Endothelial cell of umbilical vein (primary cell): ENCODE measurements around the gene PLBD2. TPM values are rescaled to one million over a fixed set of nuclear protein-coding genes. Genes with fewer than 3 reads are reported as not detected.

Experiments
- BruUV-seq: library from RNA; stranded (reverse); fragments of 400-500 nt; replicated peaks from 2 replicates; lab custom pipeline; 2021; lab: Mats Ljungman, UMichigan
- CTCF ChIA-PET: fragments of 300-600, 350-600 bp; sonication (Branson Sonifier 250); formaldehyde crosslinking; loops from one replicate; lab custom pipeline; 2021; ENCODE audit warnings: antibody characterized with exemption, inconsistent platforms; lab: Charles Lee
- POLR2A ChIA-PET: fragments of 300-600, 350-600 bp; sonication (Branson Sonifier 250); formaldehyde crosslinking; loops from one replicate; lab custom pipeline; 2021; ENCODE audit warnings: antibody characterized with exemption, inconsistent platforms; lab: Charles Lee
- DNase-seq: peaks from one replicate; pipeline ENCODE4 v3.0.0-alpha.2; 2011; ENCODE audit warnings: low read depth, low spot score
- FAIRE-seq: peaks from 2 replicates; lab custom pipeline; 2011; peaks lifted over from hg19 to GRCh38; lab: Jason Lieb, UNC
- H2AFZ ChIP-seq: 2 replicates; pipeline ENCODE4 v1.6.0; 2012; ENCODE audit warnings: low read depth, low read length, control low read depth, inconsistent platforms
- H3K27ac ChIP-seq: 2 replicates; pipeline ENCODE4 v1.5.1; 2011; ENCODE audit warnings: low read depth, mild to moderate bottlenecking, control low read depth, low read length, moderate library complexity; ENCODE audit not compliant: insufficient read depth
- H3K27me3 ChIP-seq, 2 experiments: 2 replicates each; pipeline versions ENCODE4 v1.6.0 to v1.6.1; 2011; ENCODE audit warnings: low read length in 2 of 2, mixed read lengths in 1 of 2; ENCODE audit not compliant: control insufficient read depth in 2 of 2, insufficient read depth in 2 of 2
- H3K36me3 ChIP-seq, 2 experiments: 2 replicates in 1 of 2; 3 replicates in 1 of 2; pipeline ENCODE4 v1.5.1; 2011; ENCODE audit warnings: low read length in 2 of 2, mild to moderate bottlenecking in 1 of 2, moderate library complexity in 1 of 2; ENCODE audit not compliant: control insufficient read depth in 2 of 2, insufficient read depth in 2 of 2; ENCODE audit errors: extremely low read depth in 1 of 2
- H3K4me1 ChIP-seq: 3 replicates; pipeline ENCODE4 v1.5.1; 2011; ENCODE audit warnings: mild to moderate bottlenecking, low read length; ENCODE audit not compliant: control insufficient read depth, insufficient read depth; ENCODE audit errors: extremely low read depth
- H3K4me2 ChIP-seq: 2 replicates; pipeline ENCODE4 v1.6.1; 2011; ENCODE audit warnings: low read length, control low read depth, mixed read lengths; ENCODE audit not compliant: insufficient read depth
- H3K4me3 ChIP-seq, 3 experiments: fragments of 200-600 bp in 1 of 3; sonication (generic), shearing (Covaris generic) in 1 of 3; replicated peaks in 1 of 3; 2 replicates each; pipeline ENCODE4 v1.5.1; 2011 to 2016; ENCODE audit warnings: control low read depth in 3 of 3, low read length in 3 of 3, mild to moderate bottlenecking in 2 of 3, inconsistent platforms in 1 of 3, low read depth in 1 of 3, moderate library complexity in 1 of 3; ENCODE audit not compliant: insufficient read depth in 1 of 3
- H3K79me2 ChIP-seq: 2 replicates; pipeline ENCODE4 v1.6.0; 2012; ENCODE audit warnings: low read length, inconsistent platforms; ENCODE audit not compliant: control insufficient read depth, insufficient read depth
- H3K9ac ChIP-seq: replicated peaks from 2 replicates; pipeline ENCODE3; 2011; ENCODE audit warnings: low read length, control low read depth; ENCODE audit not compliant: insufficient read depth; ENCODE audit errors: extremely low read depth
- H3K9me1 ChIP-seq: replicated peaks from 3 replicates; pipeline ENCODE4 v1.6.0; 2011; ENCODE audit warnings: mild to moderate bottlenecking, low read length; ENCODE audit not compliant: control insufficient read depth, insufficient read depth; ENCODE audit errors: extremely low read depth
- H3K9me3 ChIP-seq: replicated peaks from 2 replicates; pipeline ENCODE4 v1.5.1; 2012; ENCODE audit warnings: low read length, inconsistent platforms; ENCODE audit not compliant: control insufficient read depth, insufficient read depth
- H4K20me1 ChIP-seq: replicated peaks from 2 replicates; pipeline ENCODE3; 2011; ENCODE audit warnings: mild to moderate bottlenecking, low read length; ENCODE audit not compliant: control insufficient read depth, insufficient read depth; ENCODE audit errors: extremely low read depth
- CTCF ChIP-seq, 2 donors: IDR thresholded peaks; 1 replicate in 1 of 2; 2 replicates in 1 of 2; pipeline ENCODE4 v1.5.1; 2011; ENCODE audit warnings: low read length in 2 of 2, mild to moderate bottlenecking in 2 of 2, moderate library complexity in 2 of 2, control low read depth in 1 of 2, inconsistent platforms in 1 of 2, low read depth in 1 of 2; ENCODE audit not compliant: insufficient read depth in 1 of 2; ENCODE audit errors: extremely low read depth in 1 of 2
- EZH2 ChIP-seq: IDR thresholded peaks from 2 replicates; pipeline ENCODE4 v1.6.1; 2012; ENCODE audit warnings: borderline replicate concordance, low read depth, mild to moderate bottlenecking, moderate library complexity, low read length, inconsistent platforms; ENCODE audit not compliant: severe bottlenecking
- FOS ChIP-seq: IDR thresholded peaks from 2 replicates; pipeline ENCODE4 v1.6.1; 2011; ENCODE audit warnings: mild to moderate bottlenecking, low read length, moderate library complexity, borderline replicate concordance; ENCODE audit not compliant: insufficient read depth
- GATA2 ChIP-seq: IDR thresholded peaks from 2 replicates; pipeline ENCODE4 v1.7.0; 2011; ENCODE audit warnings: low read depth, mild to moderate bottlenecking, moderate library complexity, mixed read lengths, low read length; ENCODE audit not compliant: insufficient read length, insufficient read depth
- JUN ChIP-seq: IDR thresholded peaks from 2 replicates; pipeline ENCODE4 v1.6.1; 2011; ENCODE audit warnings: borderline replicate concordance, low read depth; ENCODE audit not compliant: insufficient read length, insufficient read depth
- MAX ChIP-seq: IDR thresholded peaks from 2 replicates; pipeline ENCODE4 v1.6.1; 2011; ENCODE audit not compliant: insufficient read depth, insufficient read length
- MYC ChIP-seq: IDR thresholded peaks from one replicate; pipeline ENCODE4 v1.6.1; 2011; ENCODE audit warnings: mild to moderate bottlenecking, low read depth, low read length
- POLR2A ChIP-seq: IDR thresholded peaks from 2 replicates; pipeline ENCODE4 v1.6.1; 2012; ENCODE audit warnings: low read depth, mild to moderate bottlenecking, control low read depth, low read length
- POLR2AphosphoS5 ChIP-seq: IDR thresholded peaks from 2 replicates; pipeline ENCODE4 v1.6.1; 2012; ENCODE audit warnings: low read depth, mild to moderate bottlenecking, control low read depth, low read length, moderate library complexity; ENCODE audit not compliant: insufficient read depth
- dilution Hi-C: fragments of 300-500 bp; cut with MboI; formaldehyde crosslinking; loops from one replicate; pipeline ENCODE4 v1.15.0; 2019; ENCODE audit warnings: low sequenced_read_pairs; ENCODE audit not compliant: extremely low pct_ligation_motif_present
- intact Hi-C: fragments of 100-400 bp; cut with micrococcal nuclease; formaldehyde crosslinking; loops from one replicate; pipeline ENCODE4 v1.10.0; 2022
- polyA plus RNA-seq, 4 experiments: library from polyadenylated mRNA; depleted of rRNA in 3 of 4; stranded (reverse) in 3 of 4; unstranded in 1 of 4; fragments of >200 nt; gene quantifications; 2 replicates each; pipeline versions ENCODE4 v1.2.1 to v1.2.3, GENCODE V29; 2011 to 2012; ENCODE audit warnings: missing spikeins in 1 of 4
- total RNA-seq: library from RNA; stranded (reverse); gene quantifications from 2 replicates; pipeline ENCODE4 v1.2.3, GENCODE V29; 2021

PLBD2 gene
- total and polyA plus RNA-seq, 2 donors (not counting 3 experiments of a cell fraction or from before 2014, with no cell fraction given): 24.4 to 46.8 TPM

DNA sequence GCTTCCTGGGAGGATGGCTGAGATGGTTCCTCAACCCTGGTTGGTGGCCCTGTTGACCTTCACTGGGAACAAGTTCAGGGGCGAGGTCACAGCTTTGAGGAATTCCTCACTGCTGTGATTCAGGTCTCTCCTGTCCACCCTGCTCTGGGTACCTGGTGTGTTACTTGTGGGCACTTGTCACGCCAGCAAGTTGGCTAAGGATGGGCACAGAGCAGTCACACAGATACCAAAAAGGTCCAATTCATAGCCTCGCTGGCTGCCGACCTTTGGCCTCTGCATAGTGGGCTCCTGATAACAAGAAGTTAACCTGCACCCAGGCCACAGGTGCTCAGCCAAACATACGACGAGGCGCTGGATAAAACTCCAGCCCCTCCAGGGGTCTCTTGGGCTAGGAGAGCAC, 34.1 kb downstream of the PLBD2 start:
- no peaks in the 10 kb centered on the region for H3K9me3 ChIP-seq
- intact Hi-C loops (no loop called here), dilution Hi-C loops (no loop called here)
- H3K4me3 ChIP-seq: no peak overlapping the region
- TF ChIP-seq MYC (no peak), POLR2A (no peak), JUN (no peak), EZH2 (no peak), MAX (no peak), GATA2 (no peak), FOS (no peak), CTCF (IDR thresholded peaks at IDR 0.05; ENCODE audit: extremely low read depth in 1 of 2, insufficient read depth in 1 of 2, low read depth in 1 of 2, low read length in 2 of 2) (no peak), POLR2AphosphoS5 (no peak)
- DNase-seq (no peak), FAIRE-seq (no peak)
- H3K36me3 ChIP-seq: no peaks in the 10 kb centered on the region
- no peaks in the 10 kb centered on the region for H3K27me3 ChIP-seq
- H3K9ac ChIP-seq: no peak overlapping the region
- no peak overlapping the region for H2AFZ ChIP-seq
- BruUV-seq: no TSS peak
- POLR2A ChIA-PET: no interaction called here
- no peak overlapping the region for H3K4me2 ChIP-seq
- H3K9me1 ChIP-seq: no peaks in the 10 kb centered on the region
- no peaks in the 10 kb centered on the region for H3K79me2 ChIP-seq
- H3K27ac ChIP-seq: no peak overlapping the region
- CTCF ChIA-PET: no interaction called here
- H4K20me1 ChIP-seq: no peaks in the 10 kb centered on the region
- no peaks in the 10 kb centered on the region for H3K4me1 ChIP-seq
